Measurements from ENCODE around the gene RAB4B.
A peak's percentile ranks its signal among the peaks of the same experiment; 100 is the strongest.
"Not testable (repeated sequence)": the region's sequence is repeated elsewhere in the genome, so short reads cannot be mapped to it uniquely, and the experiment has no call there.

RAB4B gene

GRCh38 chr19:40838477-40838876 lies 60.4 kb downstream of the RAB4B start:
- FAIRE-seq, result not testable (repeated sequence)

GRCh38 chr19:40842012-40842411 lies 64.0 kb downstream of the RAB4B start:
- not testable (repeated sequence) for FAIRE-seq; DNase-seq (ENCODE audit: insufficient read length, low spot score)

More at GRCh38 chr19:40838477-40838876, 60.4 kb downstream of the RAB4B start:
- not testable (repeated sequence) for DNase-seq (ENCODE audit: insufficient read length, low spot score)

- not testable (repeated sequence) for FAIRE-seq; DNase-seq (ENCODE audit: insufficient read length, low spot score)
Observed at GRCh38 chr19:40842997-40843652, 65.1 kb downstream of the RAB4B start.

- not testable (repeated sequence) for DNase-seq (ENCODE audit: insufficient read length, low spot score)
- FAIRE-seq, result peak; percentile 92
Observed at GRCh38 chr19:40843653-40844052, 65.6 kb downstream of the RAB4B start.

All from GM19239 (cell line).